Inflammatory macrophage (primary cell): Measurements from ENCODE around the gene MACROD1.
A peak's percentile ranks its signal among the peaks of the same experiment; 100 is the strongest.

ENCODE experiments used
- DNase-seq, 2 donors: peaks; one replicate each; pipeline ENCODE4 v3.0.0-alpha.2; 2020 to 2022

The MACROD1 gene

DNA sequence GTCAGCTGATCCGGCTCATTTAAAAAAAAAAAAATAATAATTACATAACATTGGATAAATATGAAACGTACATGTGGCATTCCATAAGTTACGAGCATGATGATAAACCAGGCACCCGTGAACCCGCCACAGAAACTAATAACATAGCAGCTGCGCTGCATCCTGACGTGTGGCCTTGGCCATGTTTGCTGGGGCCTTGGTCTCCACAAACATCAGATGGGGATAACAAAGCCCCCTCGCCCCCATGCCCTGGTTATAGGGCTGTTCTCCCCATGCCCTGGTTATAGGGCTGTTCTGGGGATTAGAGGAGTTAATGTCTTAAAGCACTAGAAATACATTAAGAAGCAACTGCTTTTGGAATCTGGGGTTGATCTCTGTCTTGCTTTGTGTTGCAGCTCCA is 93.5 kb downstream of the MACROD1 start:
- no peak for DNase-seq

DNA sequence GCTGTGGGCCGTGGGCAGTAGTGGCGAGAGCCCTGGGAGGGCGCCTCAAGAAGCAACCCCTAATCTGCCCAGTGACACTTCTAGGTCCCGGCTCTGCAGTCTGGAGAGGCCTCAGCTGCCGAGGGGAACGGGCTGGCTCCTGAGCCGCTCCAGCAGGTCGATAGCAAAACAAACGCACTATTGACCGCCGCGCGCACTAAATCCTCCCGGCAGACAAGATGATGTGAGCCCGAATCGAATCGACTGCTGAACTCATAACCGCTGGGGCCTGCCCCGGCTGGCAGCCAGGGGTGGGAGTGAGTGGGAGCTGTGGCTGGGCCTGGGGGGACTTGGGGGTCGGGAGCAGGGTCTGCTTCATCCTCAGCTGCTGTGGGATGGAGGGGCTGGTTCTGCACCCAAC is 94.1 kb downstream of the MACROD1 start:
- DNase-seq, result no peak

DNA sequence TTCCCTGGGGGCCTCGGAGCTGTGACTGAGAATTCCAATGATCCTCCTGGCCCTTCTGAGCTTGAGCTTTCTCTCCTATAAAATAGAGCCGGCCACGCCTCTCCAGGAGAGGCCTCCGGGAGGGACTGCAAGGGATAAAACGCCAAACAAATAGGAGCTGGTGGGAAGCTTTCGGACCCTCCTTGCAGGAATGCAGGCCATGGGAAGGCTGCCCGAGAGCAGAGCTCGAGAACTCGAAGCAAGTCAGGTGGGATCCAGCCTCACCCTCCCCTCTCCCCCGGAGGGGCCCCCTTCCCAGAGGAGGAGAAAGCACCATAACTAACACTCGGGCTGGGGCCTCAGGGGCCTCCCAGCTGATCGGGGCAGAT is 95.6 kb downstream of the MACROD1 start:
- no peak for DNase-seq

DNA sequence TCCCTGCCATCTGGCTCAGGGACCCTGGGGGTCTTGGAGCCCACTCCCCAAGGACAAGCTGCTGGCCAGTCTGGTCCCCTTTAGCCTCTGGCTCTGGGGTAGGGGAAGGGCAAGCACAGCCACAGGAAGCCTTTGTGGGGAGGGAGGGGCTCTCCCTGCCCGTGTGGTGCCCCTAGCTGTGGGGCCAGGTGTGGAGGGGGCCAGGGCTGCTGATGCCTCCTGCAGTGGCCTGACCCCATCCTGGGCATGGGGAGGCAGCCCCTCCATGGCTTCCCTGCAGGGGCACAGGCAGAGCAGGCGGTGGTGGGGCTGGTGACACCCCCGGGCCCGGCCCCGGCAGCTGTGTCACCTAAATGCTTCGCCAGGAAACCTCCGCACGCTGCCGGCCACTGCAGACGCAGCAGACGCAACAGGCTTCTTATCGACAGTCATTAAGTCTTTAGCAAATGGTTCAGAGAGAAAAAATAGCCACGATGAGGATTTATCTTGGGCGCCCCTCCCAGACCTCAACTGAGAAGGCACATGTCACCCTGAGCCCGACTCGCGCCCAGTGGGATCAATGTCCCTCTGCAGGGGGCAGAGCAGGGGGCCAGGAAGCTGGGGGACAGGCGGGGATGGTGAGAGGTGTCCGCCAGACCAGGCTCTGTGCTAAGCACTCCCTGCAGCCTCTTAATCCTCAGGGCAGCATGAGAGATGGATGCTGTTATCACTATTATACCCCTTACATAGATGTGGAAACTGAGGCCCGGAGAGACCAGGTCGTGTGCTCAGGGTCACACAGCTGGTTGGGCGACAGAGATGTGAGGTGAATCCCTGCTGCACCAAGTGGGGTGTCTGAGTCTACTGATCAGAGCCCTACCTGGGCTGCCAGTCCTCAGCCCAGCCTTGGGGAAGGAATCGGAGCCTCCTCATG is 96.3 kb downstream of the MACROD1 start:
- no peak for DNase-seq

DNA sequence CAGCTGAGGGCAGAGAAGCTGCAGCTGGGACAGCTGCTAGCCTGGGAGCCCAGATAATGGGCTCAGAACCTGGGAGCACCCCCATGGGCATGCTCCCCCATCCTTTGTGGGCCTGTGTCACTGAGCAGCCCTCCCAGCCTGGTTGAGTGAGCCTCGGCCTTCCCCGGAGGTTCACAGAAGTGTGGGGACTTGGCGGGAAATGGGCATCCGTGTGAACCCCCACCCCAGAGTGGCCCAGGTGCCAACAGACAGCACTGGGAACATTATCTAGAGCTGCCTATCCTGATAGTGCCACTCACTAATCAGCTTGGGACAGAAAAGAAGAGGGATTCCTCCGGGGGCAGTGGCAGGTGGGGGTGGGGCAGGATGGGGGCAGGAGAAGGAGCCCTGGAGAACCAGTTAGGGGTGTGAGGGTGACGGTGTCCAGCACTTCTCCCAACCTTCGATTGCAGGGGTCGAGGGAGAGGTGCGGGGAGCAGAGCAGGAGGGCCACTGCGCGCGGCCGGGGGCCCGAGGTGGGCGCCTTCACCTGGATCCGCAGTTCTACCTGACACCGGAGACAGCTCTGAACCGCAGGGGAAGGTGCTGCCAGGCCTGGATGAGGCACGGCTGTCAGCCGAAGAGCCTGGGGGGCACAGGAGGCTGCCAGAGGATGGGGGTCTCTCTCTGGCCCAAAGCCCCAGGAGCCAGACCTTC is 97.1 kb downstream of the MACROD1 start:
- DNase-seq, result no peak

DNA sequence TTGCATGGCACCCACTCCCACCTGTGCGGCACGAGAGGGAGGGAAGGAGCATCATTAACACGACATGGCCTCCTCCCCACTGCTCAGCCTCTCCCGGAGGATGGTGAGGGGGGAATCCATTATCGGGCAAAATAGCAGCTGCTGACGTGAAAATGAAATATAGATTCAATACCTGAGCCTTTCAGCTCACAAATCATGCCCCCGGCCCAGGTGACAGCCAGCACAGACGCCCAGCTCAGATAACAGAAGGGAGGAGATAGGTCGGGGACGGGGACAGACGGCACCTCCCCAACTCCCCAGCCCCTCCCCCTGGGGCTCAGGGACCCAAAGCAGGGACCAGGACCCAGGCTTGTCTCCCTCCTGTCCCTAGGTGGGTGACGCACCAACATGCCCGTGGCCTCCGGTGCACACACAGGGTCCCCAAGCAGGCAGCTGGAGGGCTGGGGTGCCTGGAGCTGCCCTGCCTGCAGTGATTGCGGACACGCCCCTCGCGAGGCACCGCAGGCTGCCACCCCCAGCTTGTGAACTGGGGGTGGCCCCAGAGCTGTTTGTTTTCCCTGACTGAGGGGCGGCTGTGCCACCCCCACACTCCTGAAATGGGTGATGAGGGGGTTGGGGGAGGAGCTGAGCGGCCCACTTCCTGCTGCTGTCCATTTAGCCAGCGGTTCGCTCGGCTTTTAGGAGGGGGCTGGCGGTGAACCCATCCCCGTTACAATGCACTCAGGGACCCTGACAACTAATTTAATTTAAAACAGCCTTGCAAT is 98.5 kb downstream of the MACROD1 start:
- no peak for DNase-seq

DNA sequence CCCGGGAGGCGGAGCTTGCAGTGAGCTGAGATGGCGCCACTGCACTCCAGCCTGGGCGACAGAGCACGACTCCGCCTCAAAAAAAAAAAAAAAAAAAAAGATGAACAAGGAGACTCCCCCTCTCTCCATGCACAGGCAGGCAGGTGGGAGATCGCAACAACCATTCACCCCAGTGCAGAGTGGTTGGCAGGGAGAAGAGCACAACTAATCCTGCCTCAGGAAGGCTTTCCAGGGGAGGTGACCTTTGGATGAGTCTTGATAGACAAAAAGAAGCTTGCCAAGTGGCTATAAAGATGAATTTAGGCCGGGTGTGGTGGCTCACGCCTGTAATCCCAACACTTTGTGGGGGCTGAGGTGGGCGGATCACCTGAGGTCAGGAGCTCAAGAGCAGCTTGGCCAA is 100.2 kb downstream of the MACROD1 start:
- no peak for DNase-seq

DNA sequence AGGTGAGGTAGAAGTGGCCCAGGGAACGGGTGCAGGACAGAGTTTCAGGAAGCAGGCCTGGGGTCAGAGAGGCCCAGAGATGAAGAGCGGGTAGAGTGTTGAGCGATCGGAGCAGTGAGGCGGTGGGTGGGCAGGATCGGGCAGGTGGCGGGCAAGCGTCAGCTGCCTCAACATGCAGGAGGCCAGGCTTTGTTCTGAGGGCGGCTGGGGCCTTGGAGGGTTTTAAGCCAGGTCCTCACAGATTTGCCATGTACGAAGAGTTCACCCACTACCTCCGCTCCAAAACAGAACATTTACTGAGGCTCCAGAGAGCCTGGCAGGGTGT is 100.8 kb downstream of the MACROD1 start:
- DNase-seq, result no peak

DNA sequence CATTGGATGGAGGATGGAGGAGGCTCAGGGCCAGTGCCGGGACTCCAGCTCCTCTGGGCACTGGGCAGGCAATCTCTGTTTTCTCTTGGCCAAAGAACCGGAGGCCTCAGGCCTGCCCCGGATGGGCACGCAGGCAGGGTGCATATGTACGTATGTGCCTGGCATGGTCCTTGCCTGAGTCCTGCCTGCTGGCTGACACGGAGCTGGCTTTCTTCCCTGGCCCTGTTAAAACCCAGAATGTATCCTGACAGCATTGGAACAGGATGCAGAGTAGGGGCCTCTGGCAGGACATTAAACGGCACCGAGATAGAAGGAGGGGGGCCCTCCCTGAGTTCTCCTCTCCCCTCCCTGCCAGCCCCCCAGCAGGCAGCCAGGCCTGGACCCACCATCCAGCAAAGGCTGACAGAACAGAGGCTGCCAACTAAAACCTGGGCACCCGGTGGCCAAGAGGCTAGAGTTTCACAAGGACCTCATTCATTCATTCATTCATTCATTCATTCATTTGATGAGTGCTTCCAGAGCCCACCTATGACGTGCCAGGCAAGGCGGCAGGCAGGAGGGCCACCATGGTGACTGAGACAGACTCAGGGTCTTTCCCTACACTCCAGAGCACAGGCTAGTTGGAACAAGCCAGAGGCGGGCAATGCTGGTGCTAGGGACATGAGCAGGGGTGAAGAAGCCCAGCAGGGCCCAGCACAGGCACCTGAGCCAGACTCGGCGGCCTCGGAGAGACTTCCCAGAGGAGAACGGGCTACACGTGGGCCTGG is 101.4 kb downstream of the MACROD1 start:
- no peak for DNase-seq

DNA sequence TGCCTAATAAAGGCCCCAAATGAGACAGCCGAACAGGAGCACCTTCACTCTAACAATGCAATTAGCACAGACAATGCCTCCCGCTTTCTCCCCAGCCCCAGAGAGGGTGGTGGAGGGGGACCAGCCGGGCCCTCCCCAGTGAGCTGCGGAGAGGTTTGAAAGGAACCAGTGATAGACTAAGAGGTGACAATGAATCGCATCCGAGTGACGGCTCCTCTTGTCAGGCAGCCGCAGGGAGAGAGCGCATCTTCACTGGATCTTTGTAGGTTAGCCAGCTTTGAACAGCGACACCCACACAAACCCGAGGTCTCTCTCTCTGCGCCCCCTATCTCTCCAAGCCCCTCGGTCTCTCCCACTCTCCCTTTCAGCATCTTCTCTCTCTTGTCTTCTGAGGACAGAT is 102.1 kb downstream of the MACROD1 start:
- DNase-seq, result no peak

DNA sequence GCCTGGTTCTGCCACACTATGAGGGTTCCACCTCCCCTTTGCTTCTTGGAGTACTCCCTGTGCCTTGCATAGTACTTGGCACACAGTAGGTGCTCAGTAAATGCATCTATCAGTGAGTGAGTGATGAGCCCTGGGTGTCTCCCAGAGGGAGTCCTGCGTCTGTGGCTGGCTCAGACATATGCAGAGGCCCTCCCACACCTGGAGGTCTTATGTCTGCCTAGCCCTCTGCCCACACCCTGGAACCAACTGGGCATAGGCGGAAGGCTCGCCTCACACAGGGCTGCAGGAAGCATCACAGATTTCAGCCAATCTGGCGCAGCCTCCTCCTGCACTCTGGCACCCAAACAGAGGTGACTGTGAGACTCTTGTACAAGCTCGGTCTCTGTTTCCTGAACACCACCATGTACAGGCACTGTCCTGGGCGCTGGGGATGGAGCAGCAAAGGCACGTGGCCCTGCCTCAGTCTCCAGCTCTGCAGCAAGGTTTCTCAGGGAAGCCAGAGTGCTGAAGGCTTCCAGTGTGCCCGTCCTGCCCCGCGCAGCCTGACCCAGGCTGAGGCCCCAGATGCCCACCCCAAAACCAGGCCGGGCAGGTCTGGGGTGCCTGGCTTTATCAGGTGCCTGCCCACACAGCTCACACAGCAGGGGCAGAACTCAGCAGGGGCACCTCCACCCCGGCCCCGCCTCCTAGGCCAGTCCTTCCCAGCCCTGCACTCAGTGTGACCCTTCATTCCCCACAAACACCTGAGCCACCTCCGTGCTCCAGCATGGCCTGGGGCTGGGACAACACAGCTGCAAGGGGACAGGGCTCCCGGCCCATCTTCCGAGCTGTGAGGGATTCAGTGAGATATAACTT is 103.5 kb downstream of the MACROD1 start:
- no peak for DNase-seq

DNA sequence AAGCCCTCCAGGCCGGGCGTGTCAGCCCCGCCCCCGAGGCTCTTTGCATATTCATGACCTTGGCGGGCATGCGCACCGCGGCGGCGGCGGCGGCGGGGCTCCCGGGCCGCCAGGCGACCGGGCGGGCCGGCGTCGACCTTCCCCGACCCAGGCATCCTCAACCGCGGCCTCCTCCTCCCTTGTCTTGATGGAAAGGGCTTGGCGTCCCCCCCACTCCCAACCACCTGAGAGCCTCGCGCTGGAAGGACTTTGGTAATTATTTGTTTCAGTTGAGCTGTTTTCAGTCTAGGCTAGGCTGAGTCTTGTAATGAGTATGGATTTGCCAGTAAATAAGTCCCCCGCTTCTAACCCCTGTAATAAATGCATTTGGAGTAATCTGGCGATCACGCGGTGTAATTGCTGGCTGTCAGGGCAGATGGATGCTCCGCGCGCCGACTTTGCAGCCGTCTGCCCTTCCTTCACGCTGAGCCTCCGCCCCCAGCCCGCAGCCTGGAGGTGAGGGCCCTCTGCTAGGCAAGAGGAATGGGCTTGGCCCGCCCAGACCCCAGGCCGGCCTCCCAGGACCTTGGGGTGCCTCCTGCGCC is 105.0 kb downstream of the MACROD1 start:
- peak; percentile 5 to 38 for DNase-seq

DNA sequence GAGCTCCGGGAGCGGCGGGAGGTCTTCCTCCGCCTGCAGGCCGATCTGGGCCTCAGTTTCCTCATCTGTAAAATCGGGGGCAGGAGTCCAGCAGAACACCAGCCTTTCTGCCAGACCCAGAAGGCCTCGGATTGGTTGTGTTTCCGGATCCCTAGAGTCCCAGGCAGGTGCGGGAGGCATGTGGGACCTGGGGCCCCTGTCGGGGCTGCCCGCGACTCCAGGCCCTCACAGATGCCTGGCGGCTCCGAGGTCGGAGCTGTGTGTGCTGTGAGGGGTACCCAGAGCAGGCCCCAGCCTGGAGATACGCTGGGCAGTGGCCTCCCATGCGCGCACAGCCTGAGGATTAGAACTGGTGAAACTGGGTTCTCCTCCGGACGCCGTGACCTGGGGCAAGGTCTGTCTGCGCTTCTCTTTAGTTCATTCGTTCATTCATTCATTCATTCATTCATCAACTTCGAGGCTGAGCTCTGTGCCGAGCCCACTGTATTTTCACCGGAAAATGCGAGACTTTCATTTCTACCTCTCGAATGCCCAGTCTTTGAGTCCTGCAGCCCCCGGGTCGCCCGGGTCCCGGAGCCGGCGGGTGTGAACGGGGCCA is 105.6 kb downstream of the MACROD1 start:
- no peak for DNase-seq

DNA sequence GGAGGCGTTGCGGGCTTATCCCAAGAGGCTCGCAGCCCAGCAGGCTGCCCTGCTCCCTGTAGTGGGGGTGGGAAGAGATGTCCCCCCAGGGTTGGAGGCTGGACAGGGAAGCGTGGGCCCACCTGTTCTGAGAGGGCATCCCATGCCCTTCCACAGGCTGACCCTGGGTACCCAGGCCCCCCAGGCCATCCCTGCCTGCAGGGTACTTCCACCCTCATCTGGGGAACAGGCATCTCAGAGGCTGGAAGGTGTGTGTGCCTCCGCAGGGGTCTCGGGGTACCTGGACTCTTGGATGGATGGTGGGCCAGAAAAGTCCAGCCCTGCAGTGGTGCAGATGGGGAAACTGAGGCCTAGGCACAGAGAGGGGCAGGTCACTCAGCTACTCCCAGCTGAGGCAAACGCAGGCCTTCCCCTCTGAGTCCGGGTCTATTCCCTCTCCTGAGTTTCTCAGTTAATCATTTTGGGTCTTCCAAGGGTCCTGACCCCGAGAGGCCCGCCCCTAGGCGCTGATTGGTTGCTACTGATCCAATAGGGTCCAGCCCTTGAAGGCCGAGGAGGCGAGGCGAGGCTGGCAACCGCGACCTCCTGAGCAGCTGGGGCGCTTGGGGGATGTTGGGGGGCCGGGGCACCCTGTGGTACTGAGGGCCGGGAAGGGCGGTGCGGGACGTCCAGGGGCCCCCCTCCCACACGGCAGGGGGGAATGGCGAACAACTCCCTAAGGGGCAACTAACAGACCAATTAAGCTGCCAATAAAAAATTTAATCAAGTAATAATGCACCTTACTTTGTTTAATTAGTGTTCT is 106.4 kb downstream of the MACROD1 start:
- DNase-seq, result no peak

DNA sequence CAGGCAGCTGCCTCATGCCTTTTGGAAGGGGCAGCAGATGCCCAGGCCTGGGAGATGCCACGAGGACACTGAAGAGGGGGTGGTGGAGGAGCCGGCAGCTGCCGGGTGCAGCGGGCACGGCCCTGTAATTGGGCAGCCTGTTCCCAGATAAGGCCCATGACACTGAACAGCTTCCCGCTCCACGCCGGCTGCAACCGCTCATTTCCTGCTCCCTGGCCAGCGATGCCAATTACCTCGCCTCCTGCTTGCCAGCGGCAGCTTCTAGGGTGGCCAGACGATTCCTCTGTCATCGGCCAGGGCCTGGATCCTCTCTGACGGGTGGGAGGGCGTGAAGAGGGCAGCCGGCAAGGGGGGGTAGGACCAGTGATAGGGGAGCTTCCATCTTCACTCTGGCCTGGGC is 107.4 kb downstream of the MACROD1 start:
- no peak for DNase-seq

DNA sequence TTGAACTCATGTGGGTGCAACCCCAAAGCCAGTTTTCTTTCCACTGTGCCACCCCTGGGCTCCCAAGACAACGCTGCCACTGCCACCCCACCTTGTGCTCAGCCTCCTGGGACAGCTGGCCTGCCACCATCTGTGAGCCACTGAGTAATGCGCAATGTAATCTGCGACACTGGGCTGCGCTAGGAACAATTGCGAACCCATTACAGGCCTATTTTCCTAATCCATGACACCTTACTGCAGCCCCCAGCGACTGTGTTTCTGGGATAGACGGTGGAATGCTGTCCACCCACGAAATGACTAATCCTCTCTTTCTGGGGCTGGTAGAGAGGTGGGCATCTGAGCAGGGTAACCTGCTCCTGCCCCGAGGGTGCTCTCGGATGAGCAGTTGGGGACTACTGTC is 108.0 kb downstream of the MACROD1 start:
- DNase-seq, result no peak

DNA sequence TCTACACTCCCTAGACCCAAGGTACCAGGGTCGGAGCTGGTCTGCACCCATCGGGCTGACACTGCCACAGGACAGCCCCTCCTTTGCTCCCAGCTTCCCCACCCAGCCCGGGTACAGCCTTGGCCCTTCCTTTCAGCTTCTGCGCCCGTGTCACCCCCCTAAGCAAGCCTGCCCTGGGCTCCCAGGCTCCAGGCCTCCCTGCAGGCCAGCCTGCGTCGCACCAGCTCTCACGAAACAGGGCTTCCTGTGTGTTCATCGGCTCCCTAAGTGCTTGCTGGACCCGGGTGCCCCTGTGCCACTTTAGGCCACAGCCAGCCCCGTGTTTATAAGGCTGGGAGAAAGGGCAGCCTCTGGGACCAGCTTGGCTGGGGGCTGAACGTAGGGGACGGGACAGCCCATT is 109.1 kb downstream of the MACROD1 start:
- no peak for DNase-seq

DNA sequence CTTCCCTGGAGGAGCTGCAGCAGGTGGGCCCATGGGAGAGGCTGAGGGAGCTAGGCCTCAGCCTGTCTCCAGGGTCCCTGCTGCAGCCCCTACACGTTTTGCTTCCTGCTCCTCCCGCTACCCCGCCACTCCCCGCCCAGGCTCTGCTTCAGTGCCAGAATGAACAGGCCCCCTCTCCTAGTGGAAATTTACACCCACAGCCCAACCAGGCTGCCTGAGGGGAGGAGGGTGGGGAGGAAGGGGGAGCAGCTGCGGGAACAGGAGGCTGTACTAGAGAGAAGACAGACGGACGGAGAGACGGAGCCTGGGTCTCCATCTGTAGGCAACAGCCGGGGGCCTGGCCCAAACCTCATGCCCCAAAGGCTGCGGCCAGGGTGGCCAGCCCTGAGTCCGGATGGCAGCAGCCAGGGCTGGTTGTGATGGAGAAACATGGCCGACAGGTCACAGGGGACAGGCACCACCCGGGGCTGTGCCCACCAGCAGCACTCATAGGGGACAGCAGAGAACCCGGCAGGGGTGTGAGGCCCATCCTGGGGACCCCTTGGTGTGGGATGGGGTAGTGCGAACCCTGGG is 109.6 kb downstream of the MACROD1 start:
- DNase-seq, result no peak

DNA sequence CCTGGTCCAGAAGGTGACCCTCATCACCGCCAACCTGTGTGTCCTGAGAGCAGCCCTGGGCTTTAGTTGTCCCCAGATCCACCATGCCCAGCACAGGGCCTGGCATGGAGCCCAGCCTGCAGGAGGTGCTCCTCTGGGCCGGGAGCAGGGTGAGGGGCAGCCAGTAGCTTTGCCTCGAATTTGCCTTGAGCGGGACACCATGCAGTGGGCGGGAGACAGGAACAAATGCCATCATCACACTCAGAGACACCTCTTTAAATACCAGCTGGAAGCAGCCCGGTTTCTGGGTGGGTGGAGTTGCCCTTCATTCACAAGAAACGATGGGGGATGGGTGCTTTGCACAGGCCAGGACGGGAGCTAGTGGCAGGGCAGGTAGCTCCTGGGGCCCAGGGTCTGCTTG is 110.8 kb downstream of the MACROD1 start:
- no peak for DNase-seq

DNA sequence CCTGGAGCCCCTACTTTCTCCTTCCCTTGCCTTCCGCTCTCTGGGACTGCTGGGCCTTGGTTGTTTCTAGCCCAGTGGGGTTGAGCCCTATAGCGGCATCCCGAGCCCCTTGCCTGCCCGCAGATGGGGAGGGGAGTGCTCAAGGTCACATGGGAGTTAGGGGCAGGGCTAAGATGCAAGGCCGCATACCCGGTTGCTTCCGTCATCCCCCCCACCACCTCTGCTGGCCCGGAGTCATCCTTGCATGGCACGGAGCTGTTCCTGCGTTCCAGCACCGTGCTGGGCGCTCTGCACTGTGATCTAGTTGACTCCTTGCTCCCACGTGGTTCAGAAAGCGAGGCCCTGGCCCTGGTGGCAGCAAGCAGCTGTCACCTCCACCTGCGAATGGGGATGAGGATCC is 112.2 kb downstream of the MACROD1 start:
- no peak for DNase-seq
